HG03045 (cell line): ENCODE results near the gene TUB.

Experiments
- ATAC-seq: cut with Tn5 transposase; IDR thresholded peaks from one replicate; pipeline ENCODE4 v1.9.1; 2021; ENCODE audit warnings: mild to moderate bottlenecking, moderate library complexity; ENCODE audit not compliant: unreplicated experiment

The TUB gene

DNA sequence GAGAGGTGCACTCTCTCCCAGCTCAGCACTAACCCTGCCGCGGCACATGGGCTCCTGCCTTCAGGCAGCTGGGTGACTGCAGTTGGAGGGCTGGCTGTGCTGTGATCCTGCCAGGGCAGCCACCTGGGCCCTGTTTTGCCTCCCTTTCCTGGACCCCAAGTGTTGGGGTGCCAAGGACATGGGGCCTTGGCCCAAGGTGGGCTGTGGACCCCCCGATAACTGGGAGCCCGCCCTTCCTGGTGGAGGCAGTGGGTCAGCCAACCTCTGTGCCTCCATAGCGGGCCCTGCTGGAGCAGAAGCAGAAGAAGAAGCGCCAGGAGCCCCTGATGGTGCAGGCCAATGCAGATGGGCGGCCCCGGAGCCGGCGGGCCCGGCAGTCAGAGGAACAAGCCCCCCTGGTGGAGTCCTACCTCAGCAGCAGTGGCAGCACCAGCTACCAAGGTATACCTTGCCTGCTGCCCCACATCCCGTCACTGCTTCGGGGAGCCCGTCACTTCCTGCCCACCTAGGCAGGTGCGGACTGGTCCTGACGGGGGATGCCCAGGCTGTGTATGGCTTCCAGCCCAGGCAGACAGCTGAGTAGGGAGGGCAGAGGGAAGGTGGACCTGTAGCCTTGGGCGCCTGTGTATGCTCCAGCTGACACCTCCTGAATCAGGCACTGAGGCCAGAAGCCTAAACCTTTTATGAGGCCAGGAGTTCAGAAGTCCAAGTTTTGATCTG, 8.9 kb downstream of the TUB start:
- ATAC-seq: no peak

DNA sequence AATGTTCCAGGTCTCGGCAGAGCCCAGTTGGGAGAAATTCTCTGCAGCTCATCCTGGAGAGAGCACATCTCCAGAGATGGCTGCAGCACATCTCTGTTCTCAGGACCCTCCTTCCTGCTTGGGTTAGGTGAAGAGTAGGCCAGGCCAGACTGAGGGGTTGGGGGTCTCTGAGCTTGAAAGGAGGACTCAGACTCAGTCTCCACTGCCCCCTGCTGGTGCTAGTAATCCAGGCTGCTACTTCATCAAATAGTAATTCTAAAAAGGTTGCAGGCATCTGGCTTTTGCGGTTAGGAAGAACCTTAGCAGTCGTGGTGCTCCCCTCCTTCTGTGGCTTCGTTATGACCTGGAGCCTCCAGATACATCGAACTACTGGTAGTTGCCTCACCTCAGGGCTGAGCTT, 9.7 kb downstream of the TUB start:
- no peak for ATAC-seq

DNA sequence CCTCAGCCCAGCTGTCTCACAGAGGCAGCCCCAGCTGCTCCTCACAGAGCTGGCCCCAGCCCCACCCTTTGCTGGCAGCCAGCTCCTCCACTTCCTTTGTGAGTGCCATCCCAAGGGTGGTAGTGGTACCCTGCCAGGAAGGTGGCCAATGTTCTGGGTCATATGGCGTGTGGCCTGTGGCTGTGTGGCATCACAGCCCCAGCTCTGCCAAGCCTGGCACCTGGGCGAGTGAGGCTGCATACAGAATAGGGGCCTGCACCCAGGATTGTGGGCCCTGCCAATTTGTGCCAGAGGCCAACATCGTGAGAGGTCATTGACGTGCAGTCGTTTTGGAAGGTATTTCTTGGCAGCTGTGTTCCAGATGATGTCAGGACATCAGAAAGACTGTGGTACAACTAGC, 10.7 kb downstream of the TUB start:
- no peak for ATAC-seq

DNA sequence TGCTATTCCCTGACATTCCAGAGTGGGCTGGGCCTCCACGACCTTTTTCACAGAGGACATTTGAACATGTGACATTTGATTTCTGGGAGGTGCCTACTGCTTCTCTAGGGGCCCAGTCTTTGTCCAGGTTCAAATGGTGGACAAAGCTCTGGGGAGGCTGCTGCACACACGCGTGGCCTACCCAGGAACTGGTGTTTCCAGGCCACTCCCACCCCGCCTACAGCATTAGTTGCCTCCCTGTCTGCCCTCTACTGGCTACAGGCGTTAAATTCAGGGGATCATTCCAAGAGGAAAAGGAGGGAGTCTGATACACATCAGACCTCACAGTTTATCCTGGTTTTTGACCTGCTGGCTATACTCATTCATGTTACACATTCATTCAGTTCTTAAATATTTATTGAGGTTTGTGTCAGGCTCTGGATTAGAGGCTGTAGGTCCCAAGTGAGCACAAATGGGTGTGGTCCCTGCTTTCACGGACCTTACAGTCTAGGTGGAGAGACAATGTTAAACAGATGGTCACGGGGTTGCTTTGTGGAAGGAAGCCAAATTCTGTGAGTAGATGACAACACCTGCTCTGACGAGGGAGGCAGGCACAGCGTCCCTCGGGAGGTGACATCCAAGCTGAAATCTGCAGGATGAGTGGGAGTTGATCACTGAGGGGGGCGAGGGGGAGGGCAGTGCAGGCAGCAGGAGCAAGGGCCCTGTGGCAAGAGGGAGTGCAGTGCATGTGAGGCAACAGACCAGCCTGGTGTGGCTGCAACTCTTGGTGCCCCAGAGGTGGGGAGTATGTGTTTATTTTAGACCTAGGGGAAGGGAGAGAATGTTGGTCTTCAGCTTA, 11.8 kb downstream of the TUB start:
- ATAC-seq: peak; percentile 67

DNA sequence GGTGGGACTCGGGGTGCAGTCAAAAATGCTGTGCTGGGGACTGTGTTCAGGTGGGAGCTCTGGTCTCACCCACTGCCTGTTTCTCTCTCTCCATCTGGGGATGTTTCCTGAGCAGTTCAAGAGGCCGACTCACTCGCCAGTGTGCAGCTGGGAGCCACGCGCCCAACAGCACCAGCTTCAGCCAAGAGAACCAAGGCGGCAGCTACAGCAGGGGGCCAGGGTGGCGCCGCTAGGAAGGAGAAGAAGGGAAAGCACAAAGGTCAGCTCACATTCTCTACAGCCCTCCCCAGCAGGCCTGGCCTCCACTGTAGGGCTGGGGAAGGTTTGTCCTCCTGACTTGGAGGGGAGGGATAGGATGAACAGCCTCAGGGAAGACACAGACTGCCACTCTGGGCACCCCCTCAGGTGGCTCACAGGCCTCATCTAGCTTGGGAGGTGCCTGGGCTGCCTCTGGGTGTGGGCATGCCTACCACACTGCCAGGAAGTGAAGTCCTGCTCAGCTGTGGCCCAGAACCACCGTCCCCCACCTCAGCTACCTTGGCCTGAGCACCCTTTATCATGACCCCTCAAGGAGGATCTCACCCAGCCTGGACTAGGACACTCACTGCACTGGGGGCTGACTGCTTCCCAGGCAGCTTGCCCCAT, 13.0 kb downstream of the TUB start:
- no peak for ATAC-seq

DNA sequence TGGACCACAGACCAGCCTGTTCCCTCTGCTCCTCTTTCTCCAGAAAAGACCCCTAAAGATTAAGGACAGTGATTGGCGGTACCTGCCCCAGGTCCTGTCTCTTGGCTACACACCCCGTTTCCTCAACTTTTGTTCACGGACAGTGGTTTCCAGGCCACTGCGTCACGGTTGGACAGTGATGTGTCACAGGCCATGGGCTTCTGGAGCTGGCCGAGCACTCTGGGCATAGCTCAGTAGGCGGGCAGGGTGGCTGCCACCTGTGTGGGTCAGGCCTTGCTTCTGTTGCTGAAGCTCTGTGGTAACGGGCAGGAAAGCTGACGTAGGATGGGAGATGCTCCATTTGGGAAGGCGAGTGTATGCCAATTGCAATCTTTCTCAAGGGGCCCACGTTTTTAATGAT, 13.6 kb downstream of the TUB start:
- ATAC-seq: no peak

DNA sequence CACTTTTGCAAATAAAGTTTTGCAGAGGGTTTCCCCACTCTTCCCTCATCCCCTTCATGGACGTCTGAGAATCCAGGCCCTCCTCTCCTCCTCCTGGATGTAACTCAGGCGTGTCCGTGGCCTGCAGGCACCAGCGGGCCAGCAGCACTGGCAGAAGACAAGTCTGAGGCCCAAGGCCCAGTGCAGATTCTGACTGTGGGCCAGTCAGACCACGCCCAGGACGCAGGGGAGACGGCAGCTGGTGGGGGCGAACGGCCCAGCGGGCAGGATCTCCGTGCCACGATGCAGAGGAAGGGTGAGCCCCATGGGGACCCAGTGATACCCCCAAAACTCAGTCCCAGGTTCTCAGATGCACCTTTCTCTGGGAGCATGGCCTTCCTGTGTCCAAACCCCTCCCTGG, 14.4 kb downstream of the TUB start:
- ATAC-seq: no peak

DNA sequence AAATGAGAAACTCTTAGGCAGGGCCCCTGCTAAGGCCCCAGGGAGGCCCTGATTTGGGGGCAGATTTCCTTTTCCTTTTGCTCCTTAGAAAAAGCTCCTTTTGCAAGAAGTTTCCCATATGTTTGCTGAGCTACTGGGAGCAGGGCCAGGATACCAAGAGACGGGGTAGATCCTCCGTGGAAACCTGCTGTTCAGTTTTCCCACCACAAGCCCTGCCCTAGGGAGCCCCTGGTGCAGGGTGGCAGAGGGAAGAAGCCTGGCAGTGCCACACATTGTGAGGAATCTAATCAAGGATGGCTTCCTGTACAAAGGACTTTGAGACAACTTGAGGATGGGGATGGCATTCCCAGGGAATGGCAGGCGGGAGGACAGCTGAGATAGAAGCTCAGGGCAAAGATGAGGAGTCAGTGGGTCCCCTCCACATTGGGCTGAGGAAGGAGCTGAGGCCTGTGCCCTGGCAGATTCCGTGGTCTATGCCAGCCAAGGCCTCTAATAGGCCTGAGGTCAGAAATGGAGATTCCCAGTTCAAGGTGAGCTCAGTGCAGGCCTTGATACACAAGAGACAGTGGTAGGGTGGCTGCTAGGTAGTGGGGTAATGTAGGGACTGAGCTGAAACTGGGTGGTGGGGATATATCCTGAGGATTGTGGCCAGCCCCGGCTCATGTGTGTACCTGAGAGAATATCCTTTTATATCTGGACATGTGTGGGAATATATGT, 15.0 kb downstream of the TUB start:
- ATAC-seq: no peak

DNA sequence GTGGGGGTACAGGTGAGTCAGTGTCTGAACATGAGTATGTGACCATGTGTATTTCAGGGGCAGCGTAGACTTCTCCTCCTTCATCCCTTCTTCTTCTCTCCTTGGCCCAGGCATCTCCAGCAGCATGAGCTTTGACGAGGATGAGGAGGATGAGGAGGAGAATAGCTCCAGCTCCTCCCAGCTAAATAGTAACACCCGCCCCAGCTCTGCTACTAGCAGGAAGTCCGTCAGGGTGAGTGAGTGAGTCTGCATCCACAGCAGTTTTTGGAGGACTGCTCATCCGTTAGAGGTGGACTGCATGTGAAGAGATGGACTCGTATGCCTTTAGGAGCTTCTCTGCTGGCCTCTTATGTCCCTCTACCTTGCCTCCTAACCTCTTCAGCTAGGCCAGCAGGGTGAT, 15.6 kb downstream of the TUB start:
- ATAC-seq: no peak

DNA sequence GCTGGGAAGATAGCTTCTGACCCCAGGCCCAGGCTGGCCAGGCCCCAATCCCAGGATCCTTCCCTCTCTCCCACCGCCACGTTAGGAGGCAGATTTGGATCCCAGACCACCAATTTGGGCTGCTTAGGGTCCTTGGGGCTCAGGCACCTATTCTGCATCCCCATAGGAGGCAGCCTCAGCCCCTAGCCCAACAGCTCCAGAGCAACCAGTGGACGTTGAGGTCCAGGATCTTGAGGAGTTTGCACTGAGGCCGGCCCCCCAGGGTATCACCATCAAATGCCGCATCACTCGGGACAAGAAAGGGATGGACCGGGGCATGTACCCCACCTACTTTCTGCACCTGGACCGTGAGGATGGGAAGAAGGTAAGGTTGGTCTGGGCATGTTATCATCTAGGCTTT, 16.1 kb downstream of the TUB start:
- ATAC-seq: no peak

DNA sequence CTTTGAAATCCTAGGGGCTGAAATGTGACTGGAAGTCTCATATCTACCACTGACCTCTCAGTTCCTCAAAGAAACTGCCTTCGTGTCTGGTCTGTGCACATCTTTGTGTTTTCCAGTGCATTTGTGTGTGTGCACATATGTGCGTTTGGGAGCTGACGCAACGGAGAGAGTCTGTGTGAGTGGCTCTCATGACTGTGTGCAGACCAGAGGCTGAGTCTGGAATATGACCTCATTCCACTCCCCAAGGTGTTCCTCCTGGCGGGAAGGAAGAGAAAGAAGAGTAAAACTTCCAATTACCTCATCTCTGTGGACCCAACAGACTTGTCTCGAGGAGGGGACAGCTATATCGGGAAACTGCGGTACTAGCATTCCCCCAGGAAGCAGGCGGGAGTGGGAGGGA, 16.5 kb downstream of the TUB start:
- no peak for ATAC-seq

DNA sequence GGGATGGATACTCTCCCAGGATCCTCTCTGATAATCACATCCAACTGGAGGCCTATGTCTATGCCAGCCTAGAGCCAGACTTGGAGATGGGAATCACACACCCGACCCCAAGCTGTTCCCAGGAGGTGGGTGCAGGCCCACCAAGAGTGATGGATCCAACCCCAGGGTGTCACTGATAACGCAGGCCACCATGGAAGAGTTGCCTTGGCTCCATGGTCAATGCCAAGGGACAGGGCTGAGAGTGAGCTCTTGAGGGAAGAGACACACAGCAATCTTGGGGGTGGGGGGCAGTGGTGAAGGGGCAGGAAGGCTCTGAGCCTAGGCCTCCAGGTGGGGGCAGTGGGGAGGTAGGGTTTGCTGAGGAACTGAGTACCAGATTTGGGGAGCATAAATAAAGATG, 16.9 kb downstream of the TUB start:
- no peak for ATAC-seq

DNA sequence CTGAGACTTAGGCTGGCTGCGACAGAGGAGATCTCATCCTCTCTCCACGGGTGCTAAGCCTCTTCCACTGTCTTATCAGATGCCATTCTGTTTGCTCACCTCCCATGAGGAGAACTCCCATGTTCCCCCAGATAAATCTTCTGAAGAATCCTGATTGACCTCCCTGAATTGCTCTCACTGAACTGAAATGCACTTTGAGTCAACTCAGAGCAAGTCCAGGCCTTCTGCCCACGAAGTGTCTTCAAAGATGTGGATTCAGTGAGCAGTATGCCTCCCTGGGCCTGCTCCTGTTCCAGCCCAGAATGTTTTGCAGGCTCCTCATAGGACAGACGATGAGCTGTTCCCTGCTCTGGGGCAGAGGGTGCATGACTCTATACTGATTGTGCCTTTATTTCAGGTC, 17.4 kb downstream of the TUB start:
- no peak for ATAC-seq

DNA sequence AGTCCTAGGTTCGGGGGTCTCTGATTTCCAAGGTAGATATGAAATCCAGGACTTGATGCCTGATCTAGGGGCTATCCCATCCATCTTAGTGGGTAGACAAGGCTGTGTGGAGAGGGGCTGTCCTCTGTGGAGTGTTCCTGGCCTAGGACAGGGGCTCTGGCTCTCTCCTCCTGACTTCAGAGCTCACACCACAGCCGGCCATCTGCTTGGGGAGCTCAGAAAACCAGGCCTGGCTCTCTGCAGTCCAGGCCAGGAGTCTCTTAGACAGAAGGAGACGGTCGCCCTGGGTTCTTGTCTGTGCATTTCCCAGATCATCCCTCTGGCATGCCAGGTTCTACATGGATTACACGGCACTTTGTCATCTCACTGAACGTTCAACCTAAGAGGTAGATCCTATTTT, 17.9 kb downstream of the TUB start:
- ATAC-seq: no peak

DNA sequence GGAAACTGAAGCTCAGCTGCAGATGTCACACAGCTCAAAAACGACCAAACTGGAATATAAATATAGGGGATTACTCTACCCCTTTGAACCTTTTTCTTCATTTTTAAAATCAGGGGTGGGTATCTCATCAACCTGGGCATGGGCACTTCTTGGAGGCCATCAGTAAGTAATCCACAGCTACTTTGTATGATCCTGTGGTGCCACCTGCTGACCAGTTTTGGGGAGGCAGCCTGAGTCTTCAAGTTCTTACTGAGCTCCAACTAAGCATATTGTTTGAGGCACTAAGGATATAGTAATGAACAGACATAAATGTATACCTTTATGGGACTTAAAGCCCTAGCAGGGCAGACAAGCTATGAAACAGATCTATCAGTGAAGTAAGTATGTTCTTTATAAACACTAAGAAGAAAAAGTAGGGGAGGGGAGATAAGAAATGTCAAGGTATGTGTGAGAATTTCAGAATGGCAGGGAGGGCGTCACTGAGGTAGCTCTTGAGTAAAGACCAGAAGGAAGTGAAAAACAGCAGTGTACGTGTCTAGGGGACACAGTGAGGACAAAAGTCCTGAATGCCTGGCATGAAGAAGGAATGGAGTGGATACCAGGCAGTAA, 18.4 kb downstream of the TUB start:
- no peak for ATAC-seq

DNA sequence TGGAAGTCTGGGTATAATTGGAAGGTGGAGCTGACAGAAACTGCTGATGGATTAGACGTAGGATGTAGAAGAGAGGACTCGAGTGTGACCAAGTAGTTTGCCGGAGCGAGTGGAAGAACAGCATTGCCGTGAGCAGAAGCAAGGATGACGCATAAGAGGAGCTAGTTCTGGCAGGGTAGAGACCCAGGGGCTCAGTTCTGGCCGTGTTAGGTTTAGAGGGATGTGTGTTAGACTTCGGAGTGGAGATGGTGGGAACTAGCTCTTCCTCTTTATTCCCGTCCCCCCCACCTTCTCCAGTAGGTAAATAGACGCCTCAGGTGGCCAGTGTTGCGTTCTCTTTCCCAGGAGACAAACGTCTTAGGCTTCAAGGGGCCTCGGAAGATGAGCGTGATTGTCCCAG, 19.1 kb downstream of the TUB start:
- no peak for ATAC-seq

DNA sequence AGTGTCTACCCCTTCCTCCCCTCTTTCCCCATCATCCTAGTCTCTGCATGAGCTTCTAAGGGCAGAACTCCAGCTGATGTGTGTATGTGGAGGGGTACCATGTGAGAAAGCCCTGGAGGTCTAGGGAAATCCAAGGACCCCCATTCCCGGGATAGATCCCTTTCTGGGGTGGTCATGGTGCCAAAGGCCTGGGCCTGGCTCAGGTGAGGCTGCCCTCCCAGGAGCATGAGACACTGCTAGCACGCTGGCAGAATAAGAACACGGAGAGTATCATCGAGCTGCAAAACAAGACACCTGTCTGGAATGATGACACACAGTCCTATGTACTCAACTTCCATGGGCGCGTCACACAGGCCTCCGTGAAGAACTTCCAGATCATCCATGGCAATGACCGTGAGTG, 19.6 kb downstream of the TUB start:
- no peak for ATAC-seq

DNA sequence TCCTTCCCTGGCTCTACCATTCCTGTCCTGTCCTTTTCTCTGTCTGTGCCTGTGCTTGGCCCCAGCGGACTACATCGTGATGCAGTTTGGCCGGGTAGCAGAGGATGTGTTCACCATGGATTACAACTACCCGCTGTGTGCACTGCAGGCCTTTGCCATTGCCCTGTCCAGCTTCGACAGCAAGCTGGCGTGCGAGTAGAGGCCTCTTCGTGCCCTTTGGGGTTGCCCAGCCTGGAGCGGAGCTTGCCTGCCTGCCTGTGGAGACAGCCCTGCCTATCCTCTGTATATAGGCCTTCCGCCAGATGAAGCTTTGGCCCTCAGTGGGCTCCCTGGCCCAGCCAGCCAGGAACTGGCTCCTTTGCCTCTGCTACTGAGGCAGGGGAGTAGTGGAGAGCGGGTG, 20.4 kb downstream of the TUB start:
- ATAC-seq: no peak

DNA sequence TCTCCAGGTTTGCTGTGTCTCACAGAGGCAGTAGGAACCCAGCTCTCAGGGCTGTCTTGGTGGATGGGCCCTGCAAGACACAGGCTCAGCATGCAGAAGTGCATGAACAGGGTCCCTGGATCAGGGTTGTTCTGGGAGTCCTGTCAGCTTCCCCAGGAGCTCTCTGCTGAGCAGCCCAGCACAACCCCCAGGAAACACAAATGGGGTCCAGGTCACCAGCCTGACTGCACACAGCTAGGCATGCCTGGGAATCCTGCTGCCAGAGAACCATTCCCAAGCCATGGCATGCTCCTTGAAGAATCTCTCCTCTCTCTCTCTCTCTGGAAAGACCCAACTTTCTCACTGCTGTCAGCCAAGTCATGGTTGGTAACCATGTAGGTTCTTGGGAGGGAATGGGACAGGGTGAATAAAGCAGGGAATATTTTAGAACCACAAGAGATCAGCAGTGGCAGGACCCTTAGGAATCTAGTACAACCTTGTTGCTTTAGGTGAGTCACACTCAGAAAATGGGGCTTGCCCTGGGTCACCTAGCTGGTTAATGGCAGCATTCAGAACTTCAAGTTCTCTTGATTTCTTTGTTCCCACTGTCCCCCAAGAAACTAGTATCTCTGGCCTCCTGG, 21.4 kb downstream of the TUB start:
- no peak for ATAC-seq

DNA sequence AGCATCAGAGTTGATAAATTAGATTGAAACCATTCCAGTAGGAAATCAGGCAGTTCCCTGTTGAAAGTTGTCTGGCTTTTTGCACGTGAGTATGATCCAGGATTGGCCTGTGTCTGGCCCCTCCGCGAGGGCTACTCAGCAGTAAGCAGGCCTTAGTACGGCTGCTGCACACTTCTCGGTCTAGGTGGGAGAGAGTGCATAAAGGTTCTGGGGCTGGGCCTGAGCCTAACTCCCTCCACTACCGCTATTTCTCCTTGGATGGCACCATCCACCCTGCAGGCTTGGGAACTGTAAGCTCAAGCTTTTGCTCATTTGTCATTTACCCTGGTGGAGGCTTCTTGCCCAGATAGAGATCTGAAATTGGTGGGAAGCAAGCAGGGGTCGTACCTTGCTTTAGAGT, 22.0 kb downstream of the TUB start:
- ATAC-seq: no peak

DNA sequence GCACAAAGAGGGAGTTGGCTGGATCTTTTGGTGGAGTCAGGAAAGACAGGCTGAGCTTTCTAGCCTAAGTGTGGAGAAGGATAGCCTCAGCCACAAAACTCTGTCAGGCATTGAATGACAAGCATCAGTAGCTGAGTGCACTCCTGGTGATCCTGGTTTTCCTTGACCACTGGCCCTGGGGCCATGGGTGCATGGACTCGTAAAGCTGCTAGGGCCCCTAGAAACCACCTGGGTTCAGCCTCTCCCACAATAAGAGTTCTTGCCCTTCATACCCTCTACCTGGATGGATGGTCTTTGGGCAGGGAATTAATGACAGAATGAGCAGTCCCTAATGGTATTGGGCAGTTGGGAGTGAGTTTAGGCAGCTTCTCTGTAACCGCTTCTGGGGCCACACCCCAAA, 22.9 kb downstream of the TUB start:
- no peak for ATAC-seq
